Activated B cell treated with CpG ODN at 0.5 μM for 24 hours (primary cell): ENCODE data around the gene TMEM245. TPM values are rescaled to one million over a fixed set of nuclear protein-coding genes. Genes with fewer than 3 reads are reported as not detected.
A peak's percentile ranks its signal among the peaks of the same experiment; 100 is the strongest.

ENCODE experiments used
- ATAC-seq: fragments of 200-7000 bp; cut with Tn5 transposase; one replicate; pipeline ENCODE4 v1.10.0; 2021; ENCODE audit warnings: low read depth, mild to moderate bottlenecking, moderate library complexity
- CTCF ChIA-PET: fragments of 350-600 bp; sonication (Branson Sonifier 250); formaldehyde crosslinking; loops from one replicate; lab custom pipeline; 2021; ENCODE audit warnings: antibody characterized with exemption; lab: Charles Lee
- POLR2A ChIA-PET: fragments of 350-600 bp; sonication (Branson Sonifier 250); formaldehyde crosslinking; loops from one replicate; lab custom pipeline; 2021; ENCODE audit warnings: antibody characterized with exemption; lab: Charles Lee
- DNase-seq: peaks from one replicate; pipeline ENCODE4 v3.0.0; 2022
- H3K27ac Mint-ChIP-seq: one replicate; pipeline ENCODE4 v1.8.0; 2020; ENCODE audit warnings: mixed read lengths
- H3K27me3 Mint-ChIP-seq: one replicate; pipeline ENCODE4 v1.8.0; 2021; ENCODE audit warnings: mixed read lengths
- H3K36me3 Mint-ChIP-seq: one replicate; pipeline ENCODE4 v1.8.0; 2021; ENCODE audit warnings: low read depth, mixed read lengths
- H3K4me1 Mint-ChIP-seq: one replicate; pipeline ENCODE4 v1.8.0; 2021; ENCODE audit warnings: mixed read lengths
- H3K4me3 Mint-ChIP-seq: one replicate; pipeline ENCODE4 v1.8.0; 2020; ENCODE audit warnings: mild to moderate bottlenecking, mixed read lengths
- H3K9me3 Mint-ChIP-seq: one replicate; pipeline ENCODE4 v1.8.0; 2020; ENCODE audit warnings: mixed read lengths
- intact Hi-C: fragments of 100-400 bp; cut with micrococcal nuclease; formaldehyde crosslinking; loops from one replicate; pipeline ENCODE4 v1.15.1; 2024
- total RNA-seq: library from RNA; stranded (reverse); gene quantifications from 2 replicates; pipeline ENCODE4 v1.2.3, GENCODE V29; 2022
- TF ChIP-seq, protein P1 (sequence below): fragments of 200-600 bp; IDR thresholded peaks from one replicate; pipeline ENCODE4 v1.8.0; 2022; ENCODE audit warnings: antibody characterized with exemption, mild to moderate bottlenecking

The TMEM245 gene
- total RNA-seq, 1 donor from 2014 or later: 20.6 TPM

DNA sequence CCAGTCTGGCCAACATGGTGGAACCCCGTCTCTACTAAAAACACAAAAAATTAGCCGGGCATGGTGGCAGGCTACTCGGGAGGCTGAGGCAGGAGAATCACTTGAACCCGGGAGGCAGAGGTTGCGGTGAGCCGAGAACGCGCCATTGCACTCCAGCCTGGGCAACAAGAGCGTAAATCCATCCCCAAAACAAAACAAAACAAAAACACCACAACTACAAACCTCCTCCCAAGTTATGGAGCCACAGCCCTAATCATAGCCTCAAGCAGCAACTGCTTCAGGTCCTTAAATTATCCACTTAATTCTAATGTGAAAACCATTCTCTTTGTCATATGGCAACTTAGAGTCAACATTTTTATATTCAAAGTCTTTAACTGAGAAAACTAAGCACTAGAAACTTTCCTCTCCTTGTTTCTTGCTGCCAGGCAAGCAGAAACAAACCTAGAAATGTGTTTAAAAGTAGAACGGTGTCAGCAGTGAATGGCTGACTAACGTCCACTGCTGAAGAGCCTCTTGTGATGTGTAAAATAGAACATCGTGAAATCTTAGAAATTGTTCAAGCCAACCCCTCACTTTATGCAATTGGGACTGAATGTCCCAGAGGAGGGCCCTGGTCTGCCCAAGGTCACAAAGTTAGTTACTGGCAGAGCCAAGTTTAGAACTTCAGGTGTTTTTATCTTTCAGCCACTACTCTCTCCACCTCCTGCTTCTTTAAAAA lies 5.7 kb downstream of the TMEM245 start:
- ATAC-seq (no peak), DNase-seq (no peak)
- intact Hi-C loops: loop anchor here (10.0 kb wide), 1 partner anchor 1829 kb away; the partner anchor contains the start of gene RAD23B
- peaks cover 14% of the 10 kb centered on the region for H3K36me3 Mint-ChIP-seq
- no peaks in the 10 kb centered on the region for H3K9me3 Mint-ChIP-seq
- no peaks in the 10 kb centered on the region for H3K27me3 Mint-ChIP-seq
- H3K4me3 Mint-ChIP-seq: no peak overlapping the region
- TF ChIP-seq, protein P1, sequence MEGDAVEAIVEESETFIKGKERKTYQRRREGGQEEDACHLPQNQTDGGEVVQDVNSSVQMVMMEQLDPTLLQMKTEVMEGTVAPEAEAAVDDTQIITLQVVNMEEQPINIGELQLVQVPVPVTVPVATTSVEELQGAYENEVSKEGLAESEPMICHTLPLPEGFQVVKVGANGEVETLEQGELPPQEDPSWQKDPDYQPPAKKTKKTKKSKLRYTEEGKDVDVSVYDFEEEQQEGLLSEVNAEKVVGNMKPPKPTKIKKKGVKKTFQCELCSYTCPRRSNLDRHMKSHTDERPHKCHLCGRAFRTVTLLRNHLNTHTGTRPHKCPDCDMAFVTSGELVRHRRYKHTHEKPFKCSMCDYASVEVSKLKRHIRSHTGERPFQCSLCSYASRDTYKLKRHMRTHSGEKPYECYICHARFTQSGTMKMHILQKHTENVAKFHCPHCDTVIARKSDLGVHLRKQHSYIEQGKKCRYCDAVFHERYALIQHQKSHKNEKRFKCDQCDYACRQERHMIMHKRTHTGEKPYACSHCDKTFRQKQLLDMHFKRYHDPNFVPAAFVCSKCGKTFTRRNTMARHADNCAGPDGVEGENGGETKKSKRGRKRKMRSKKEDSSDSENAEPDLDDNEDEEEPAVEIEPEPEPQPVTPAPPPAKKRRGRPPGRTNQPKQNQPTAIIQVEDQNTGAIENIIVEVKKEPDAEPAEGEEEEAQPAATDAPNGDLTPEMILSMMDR: no peak
- H3K4me1 Mint-ChIP-seq: peaks cover 74% of the 10 kb centered on the region
- no peak overlapping the region for H3K27ac Mint-ChIP-seq
- ChIA-PET POLR2A (no interaction called here), CTCF (no interaction called here)

DNA sequence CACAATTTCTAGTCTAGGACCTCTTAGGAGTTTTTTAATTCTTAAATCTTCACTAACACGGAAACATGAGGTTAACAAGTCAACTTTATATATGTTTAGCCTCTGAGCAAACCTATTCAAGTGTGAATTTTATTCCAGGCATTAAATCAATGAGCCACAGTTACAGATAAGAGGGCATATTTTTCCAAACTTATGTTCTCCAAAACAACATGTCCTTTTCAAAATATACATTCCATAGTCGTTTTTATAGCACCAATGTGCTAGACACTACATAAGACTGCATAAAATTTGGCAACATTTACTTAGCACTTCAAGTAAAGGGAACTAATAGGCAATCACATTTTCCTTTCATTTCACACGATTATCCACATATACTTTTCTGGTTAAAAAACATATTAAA lies 6.5 kb downstream of the TMEM245 start:
- ChIA-PET POLR2A (no interaction called here), CTCF (no interaction called here)
- ATAC-seq (no peak), DNase-seq (no peak)
- Mint-ChIP-seq H3K4me3 (no peak overlapping the region), H3K36me3 (peaks cover 9% of the 10 kb centered on the region), H3K27me3 (no peaks in the 10 kb centered on the region), H3K27ac (no peak overlapping the region), H3K9me3 (no peaks in the 10 kb centered on the region), H3K4me1 (peaks cover 74% of the 10 kb centered on the region)
- intact Hi-C loops: loop anchor here (10.0 kb wide), 1 partner anchor 1828 kb away; the partner anchor contains the start of gene RAD23B
- TF ChIP-seq, protein P1: no peak

DNA sequence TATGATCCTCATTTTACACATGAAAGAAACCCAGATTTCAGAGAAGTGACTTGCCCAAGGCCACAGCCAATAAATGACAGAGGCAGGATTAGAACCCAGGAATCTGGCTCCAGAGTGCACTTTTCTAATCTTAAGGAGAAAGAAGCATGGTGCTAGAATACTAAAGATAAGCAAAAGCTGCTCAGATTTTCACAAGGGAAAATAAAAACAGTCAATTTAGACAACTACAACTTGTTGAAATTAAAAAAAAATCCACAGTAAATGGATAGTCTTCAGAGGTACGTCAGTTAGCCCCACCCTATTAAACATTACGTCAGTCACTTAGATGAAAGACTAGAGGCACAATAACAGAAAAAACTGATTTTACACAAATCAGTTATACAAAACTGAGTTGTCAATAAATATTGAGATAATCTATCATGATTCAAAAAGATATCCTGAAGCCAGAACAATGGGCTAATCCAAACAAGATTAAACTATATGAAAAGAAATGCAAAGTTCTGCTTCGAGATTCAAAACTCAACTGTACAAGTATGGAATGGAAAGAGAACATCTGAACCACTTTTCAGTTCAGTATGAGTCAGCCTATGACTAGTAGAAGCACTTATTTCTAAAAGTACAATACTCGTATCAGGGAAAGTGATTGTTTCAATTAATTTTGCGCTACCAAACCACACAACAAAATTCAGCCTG lies 9.3 kb downstream of the TMEM245 start:
- H3K4me3 Mint-ChIP-seq: no peak overlapping the region
- CTCF ChIA-PET: no interaction called here
- H3K27me3 Mint-ChIP-seq: no peaks in the 10 kb centered on the region
- DNase-seq (no peak), ATAC-seq (peak; percentile 49)
- TF ChIP-seq, protein P1: no peak
- no peaks in the 10 kb centered on the region for H3K9me3 Mint-ChIP-seq
- peaks cover 7% of the 10 kb centered on the region for H3K36me3 Mint-ChIP-seq
- H3K27ac Mint-ChIP-seq: peak overlapping the region; percentile 10
- H3K4me1 Mint-ChIP-seq: peaks cover 66% of the 10 kb centered on the region
- intact Hi-C loops: loop anchor here (1.0 to 10.0 kb wide), 3 partner anchors 9 to 1826 kb away; partner anchors contain the start of genes RAD23B and TMEM245
- POLR2A ChIA-PET: interaction anchor here (2.1 kb wide), 1 partner anchor 9 kb away, joined by 13 read pairs; the partner anchor contains the start of gene TMEM245

DNA sequence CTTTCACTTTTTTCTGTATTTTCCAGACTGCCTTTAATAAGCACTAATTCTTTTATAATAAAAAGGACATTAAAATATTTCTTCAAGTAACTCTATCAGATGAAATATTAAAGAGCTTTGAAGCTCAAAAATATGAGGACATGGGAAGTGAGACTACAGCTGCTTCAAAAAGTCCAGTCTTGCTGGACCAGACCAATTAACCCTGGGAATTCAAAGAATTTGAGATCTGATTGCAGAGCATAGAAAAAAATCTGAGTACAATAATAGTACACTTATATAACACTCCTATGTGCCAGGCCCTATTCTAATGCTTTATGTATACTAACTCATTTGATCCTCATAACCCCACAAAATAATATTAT lies 9.8 kb downstream of the TMEM245 start:
- intact Hi-C loops: loop anchor here (1.0 to 10.0 kb wide), 4 partner anchors 9 to 1825 kb away; partner anchors contain the start of genes RAD23B and TMEM245
- no peak for ATAC-seq
- Mint-ChIP-seq H3K27me3 (no peaks in the 10 kb centered on the region), H3K27ac (peak overlapping the region; percentile 10), H3K36me3 (peaks cover 13% of the 10 kb centered on the region), H3K9me3 (peaks cover 1% of the 10 kb centered on the region), H3K4me1 (peaks cover 66% of the 10 kb centered on the region), H3K4me3 (no peak overlapping the region)
- ChIA-PET POLR2A (interaction anchor here (2.1 kb wide), 1 partner anchor 10 kb away, joined by 13 read pairs; the partner anchor contains the start of gene TMEM245), CTCF (no interaction called here)
- TF ChIP-seq, protein P1: no peak
- no peak for DNase-seq

DNA sequence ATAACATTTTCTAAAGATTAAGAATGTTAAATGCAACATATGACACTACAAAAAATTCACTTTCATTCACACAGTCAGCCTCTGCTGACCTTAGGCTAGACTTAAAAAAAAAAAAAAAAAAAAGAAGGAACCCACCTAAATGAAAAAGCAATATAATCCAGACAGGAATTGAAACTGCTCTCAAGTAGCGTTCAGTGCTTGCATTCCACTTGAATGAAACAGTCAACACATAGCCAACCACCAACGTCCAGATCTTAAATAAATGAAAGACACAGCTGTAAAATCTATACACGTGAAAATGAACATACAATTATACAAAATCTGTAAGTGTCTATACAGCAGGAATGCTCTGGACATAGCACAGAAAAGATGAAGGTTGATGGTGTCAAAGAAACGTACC lies 11.4 kb downstream of the TMEM245 start:
- H3K36me3 Mint-ChIP-seq: peaks cover 23% of the 10 kb centered on the region
- no peak for DNase-seq
- H3K27me3 Mint-ChIP-seq: no peaks in the 10 kb centered on the region
- peak overlapping the region; percentile 61 for H3K27ac Mint-ChIP-seq
- H3K4me1 Mint-ChIP-seq: peaks cover 54% of the 10 kb centered on the region
- TF ChIP-seq, protein P1: no peak
- H3K4me3 Mint-ChIP-seq: no peak overlapping the region
- ChIA-PET CTCF (no interaction called here), POLR2A (interaction anchor here (2.1 kb wide), 1 partner anchor 11 kb away, joined by 13 read pairs; the partner anchor contains the start of gene TMEM245)
- intact Hi-C loops: loop anchor here (10.0 kb wide), 1 partner anchor 356 kb away; no protein-coding TSS in a partner anchor
- peaks cover 4% of the 10 kb centered on the region for H3K9me3 Mint-ChIP-seq
- peak; percentile 52 for ATAC-seq
